Parathyroid adenoma (tissue), 2 donors: Measurements from ENCODE around the gene DHX58.

ENCODE experiments used
- H2AFZ ChIP-seq: fragments of 300-600 bp; sonication (generic); one replicate; pipeline ENCODE4 v1.7.0; 2017; ENCODE audit warnings: antibody characterized with exemption, mild to moderate bottlenecking
- H3K27ac ChIP-seq: fragments of 300-600 bp; sonication (generic); one replicate; pipeline ENCODE4 v1.7.0; 2017
- H3K27me3 ChIP-seq: fragments of 300-600 bp; sonication (generic); one replicate; pipeline ENCODE4 v1.7.0; 2017; ENCODE audit warnings: low read length; ENCODE audit not compliant: control insufficient read depth, insufficient read depth
- H3K36me3 ChIP-seq: fragments of 300-600 bp; sonication (generic); one replicate; pipeline ENCODE4 v1.7.0; 2017; ENCODE audit warnings: low read length; ENCODE audit not compliant: control insufficient read depth, insufficient read depth
- H3K4me1 ChIP-seq: fragments of 300-600 bp; sonication (generic); one replicate; pipeline ENCODE4 v1.7.0; 2017; ENCODE audit warnings: control low read depth
- H3K4me2 ChIP-seq: fragments of 300-600 bp; sonication (generic); one replicate; pipeline ENCODE4 v1.7.0; 2017; ENCODE audit warnings: low read length
- H3K4me3 ChIP-seq: fragments of 300-600 bp; sonication (generic); one replicate; pipeline ENCODE4 v1.7.0; 2017; ENCODE audit warnings: low read depth, low read length
- H3K79me2 ChIP-seq: fragments of 300-600 bp; sonication (generic); one replicate; pipeline ENCODE4 v1.7.0; 2017; ENCODE audit warnings: control low read depth
- H3K9ac ChIP-seq: fragments of 300-600 bp; sonication (generic); one replicate; pipeline ENCODE4 v1.7.0; 2017; ENCODE audit warnings: mild to moderate bottlenecking
- H3K9me3 ChIP-seq: fragments of 300-600 bp; sonication (generic); one replicate; pipeline ENCODE4 v1.7.0; 2017; ENCODE audit warnings: low read length; ENCODE audit not compliant: control insufficient read depth
- TF ChIP-seq, protein P1 (sequence below): fragments of 300-600 bp; sonication (generic); IDR thresholded peaks from one replicate; pipeline ENCODE4 v1.7.0; 2017; ENCODE audit warnings: antibody characterized with exemption, mild to moderate bottlenecking
- donor health status: primary hyperparathyroidism.

Gene DHX58

DNA sequence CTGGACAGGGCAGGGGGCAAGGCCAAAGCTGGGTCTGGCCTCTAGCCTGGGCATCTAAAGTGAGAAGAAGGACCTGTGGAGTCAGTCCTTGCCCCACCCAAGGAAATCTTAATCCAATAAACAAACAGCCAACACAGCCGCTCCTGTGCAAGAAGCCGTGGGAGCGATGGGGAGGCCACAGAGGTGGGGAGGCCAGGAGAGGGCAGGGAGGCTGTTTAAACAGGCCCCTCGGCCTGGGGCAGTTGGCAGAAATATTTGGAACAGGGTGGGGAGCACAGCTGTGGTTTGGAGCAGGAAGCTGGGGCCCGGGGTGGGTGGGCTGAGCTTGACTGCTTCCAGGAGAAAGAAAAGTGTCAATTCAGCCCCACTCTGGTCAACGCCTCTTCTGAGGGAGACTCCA, 19.6 kb downstream of the DHX58 start:
- Histone ChIP-seq H3K4me3 (no peak overlapping the region), H3K4me2 (no peak overlapping the region), H3K9me3 (no peaks in the 10 kb centered on the region), H2AFZ (no peak overlapping the region), H3K79me2 (no peaks in the 10 kb centered on the region), H3K36me3 (no peaks in the 10 kb centered on the region), H3K27ac (no peak overlapping the region), H3K4me1 (peaks cover under 1% of the 10 kb centered on the region), H3K9ac (no peak overlapping the region), H3K27me3 (no peaks in the 10 kb centered on the region)
- TF ChIP-seq, protein P1, sequence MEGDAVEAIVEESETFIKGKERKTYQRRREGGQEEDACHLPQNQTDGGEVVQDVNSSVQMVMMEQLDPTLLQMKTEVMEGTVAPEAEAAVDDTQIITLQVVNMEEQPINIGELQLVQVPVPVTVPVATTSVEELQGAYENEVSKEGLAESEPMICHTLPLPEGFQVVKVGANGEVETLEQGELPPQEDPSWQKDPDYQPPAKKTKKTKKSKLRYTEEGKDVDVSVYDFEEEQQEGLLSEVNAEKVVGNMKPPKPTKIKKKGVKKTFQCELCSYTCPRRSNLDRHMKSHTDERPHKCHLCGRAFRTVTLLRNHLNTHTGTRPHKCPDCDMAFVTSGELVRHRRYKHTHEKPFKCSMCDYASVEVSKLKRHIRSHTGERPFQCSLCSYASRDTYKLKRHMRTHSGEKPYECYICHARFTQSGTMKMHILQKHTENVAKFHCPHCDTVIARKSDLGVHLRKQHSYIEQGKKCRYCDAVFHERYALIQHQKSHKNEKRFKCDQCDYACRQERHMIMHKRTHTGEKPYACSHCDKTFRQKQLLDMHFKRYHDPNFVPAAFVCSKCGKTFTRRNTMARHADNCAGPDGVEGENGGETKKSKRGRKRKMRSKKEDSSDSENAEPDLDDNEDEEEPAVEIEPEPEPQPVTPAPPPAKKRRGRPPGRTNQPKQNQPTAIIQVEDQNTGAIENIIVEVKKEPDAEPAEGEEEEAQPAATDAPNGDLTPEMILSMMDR, result no peak

DNA sequence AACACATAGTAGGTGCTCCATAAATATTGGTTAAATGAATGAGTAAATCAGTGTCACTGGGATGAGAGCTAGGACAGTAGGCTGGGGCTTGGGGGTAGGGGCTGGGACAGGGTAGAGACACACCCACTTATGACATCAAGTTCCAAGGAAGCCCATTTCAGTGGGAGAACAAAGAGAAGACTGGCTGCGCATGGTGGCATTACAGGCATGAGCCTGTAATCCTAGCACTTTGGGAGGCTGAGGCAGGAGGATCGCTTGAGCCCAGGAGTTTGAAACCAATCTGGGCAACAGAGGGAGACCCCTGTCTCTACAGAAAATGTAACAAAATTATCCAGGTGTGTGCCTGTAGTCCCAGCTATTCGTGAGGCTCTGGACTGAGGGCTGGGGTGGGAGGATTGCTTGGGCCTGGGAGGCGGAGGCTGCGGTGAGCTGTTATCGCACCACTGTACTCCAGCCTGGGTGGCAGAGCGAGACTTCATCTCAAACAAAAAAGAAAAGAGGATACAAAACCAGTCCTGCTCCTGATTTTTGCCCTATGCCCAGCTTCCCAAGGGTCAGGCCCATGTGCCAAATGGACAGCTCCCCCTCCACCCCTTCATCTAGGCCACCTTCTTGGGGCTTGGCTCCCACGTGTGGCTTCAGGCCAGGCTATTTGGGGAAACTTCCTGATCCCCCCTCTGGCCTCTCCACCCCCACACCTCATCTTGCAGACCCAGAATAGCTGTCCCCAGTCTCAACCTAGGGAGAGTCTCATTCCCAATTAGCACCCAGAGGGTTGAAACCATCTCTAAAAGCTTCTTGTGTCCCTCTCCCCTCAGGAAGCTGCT, 21.3 kb downstream of the DHX58 start:
- Histone ChIP-seq H3K79me2 (no peaks in the 10 kb centered on the region), H3K4me2 (no peak overlapping the region), H3K4me3 (no peak overlapping the region), H3K9ac (no peak overlapping the region), H2AFZ (no peak overlapping the region), H3K9me3 (no peaks in the 10 kb centered on the region), H3K27ac (no peak overlapping the region), H3K4me1 (no peaks in the 10 kb centered on the region), H3K27me3 (no peaks in the 10 kb centered on the region), H3K36me3 (no peaks in the 10 kb centered on the region)
- TF ChIP-seq, protein P1, result no peak

DNA sequence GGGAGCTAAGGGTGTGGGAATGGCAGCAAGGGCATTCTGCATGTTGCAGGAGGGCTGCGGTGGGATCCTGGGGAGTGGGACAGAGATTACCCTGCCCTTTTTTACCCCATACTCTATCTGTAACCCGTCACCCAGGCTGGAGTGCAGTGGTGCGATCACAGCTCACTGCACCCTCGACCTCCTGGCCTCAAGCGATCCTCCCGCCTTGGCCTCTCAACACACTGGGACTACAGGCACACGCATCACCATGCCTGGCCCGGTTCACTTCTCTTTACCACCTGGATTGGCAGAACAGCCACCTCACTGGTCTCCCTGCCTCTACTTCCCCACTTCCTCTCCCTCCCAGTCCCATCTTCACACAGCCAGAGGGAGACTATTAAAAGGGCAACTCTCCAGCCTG, 23.8 kb downstream of the DHX58 start:
- no peak overlapping the region for H3K9ac ChIP-seq
- H3K27me3 ChIP-seq, result no peaks in the 10 kb centered on the region
- H3K4me3 ChIP-seq, result no peak overlapping the region
- no peaks in the 10 kb centered on the region for H3K36me3 ChIP-seq
- H3K9me3 ChIP-seq, result no peaks in the 10 kb centered on the region
- no peak overlapping the region for H2AFZ ChIP-seq
- TF ChIP-seq, protein P1, result no peak
- H3K4me1 ChIP-seq, result no peaks in the 10 kb centered on the region
- no peak overlapping the region for H3K27ac ChIP-seq
- H3K4me2 ChIP-seq, result no peak overlapping the region
- no peaks in the 10 kb centered on the region for H3K79me2 ChIP-seq

- no peak overlapping the region for H3K4me3 ChIP-seq
- H3K4me2 ChIP-seq, result no peak overlapping the region
- TF ChIP-seq, protein P1, result no peak
- H3K9ac ChIP-seq, result no peak overlapping the region
- no peak overlapping the region for H3K27ac ChIP-seq
- no peak overlapping the region for H2AFZ ChIP-seq
- no peaks in the 10 kb centered on the region for H3K79me2 ChIP-seq
- no peaks in the 10 kb centered on the region for H3K9me3 ChIP-seq
- H3K4me1 ChIP-seq, result no peaks in the 10 kb centered on the region
- H3K27me3 ChIP-seq, result no peaks in the 10 kb centered on the region
- H3K36me3 ChIP-seq, result no peaks in the 10 kb centered on the region
Observed at GRCh38 chr17:42087736-42088705, 24.5 kb downstream of the DHX58 start.
